ENCODE data around the gene PRICKLE2. TPM values are rescaled to one million over a fixed set of nuclear protein-coding genes. Genes with fewer than 3 reads are reported as not detected.

Gene PRICKLE2
- total RNA-seq, 4 donors from 2014 or later = 77.3 to 109 (median 96.7) TPM

DNA sequence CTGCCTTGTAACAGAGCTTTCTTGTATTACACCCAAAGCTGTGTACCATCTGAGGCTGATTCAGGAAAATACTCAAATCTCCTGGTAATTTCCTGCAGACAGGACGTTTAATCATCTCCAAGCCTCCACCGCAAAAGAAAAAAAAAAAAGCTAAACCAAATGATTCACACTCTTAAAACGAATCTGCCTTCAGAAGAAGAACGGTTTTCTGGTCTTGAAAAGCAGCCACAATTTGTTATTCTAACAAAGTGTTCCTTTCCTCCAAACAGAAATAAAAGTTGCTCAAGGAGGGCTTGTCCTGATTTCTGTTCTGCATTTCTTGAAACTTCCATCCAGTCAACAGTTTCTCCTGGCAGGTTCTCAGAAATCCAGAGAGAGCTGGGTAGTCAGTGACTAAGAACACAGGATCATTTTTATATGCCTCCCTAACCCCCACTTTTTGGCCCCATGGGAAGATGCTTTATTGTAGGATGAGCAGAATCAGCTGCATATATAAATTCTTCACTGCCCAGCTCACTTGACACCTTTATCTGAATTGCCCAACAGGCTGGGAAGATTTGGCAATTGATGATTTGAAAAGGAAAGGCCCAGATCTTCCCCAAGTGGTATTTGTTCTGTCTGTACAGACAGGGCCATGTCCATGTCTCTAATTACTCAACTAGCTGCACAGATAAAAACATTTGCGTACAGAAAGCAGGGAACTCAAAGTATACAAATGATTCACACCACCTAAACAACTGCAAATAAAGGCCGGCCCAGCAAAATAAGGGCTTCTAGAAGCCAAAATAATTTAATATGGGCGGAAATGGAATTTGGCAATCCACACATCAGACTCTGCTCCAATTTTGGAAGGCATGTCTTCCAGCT is 41.0 kb upstream of the PRICKLE2 start:
- H3K27me3 ChIP-seq = no peaks in the 10 kb centered on the region
- peaks cover 19 to 62% (median 21%) of the 10 kb centered on the region in 3 donors for H3K4me1 ChIP-seq
- peak overlapping the region; percentile 72 to 99 (median 96) for H3K27ac ChIP-seq
- peak overlapping the region; percentile 49 to 83 for H3K4me3 ChIP-seq
- H3K9me3 ChIP-seq = no peaks in the 10 kb centered on the region
- peak; percentile 87 for TF ChIP-seq POLR2AphosphoS5 (IDR thresholded peaks at IDR 0.05)
- TF ChIP-seq, protein P1, sequence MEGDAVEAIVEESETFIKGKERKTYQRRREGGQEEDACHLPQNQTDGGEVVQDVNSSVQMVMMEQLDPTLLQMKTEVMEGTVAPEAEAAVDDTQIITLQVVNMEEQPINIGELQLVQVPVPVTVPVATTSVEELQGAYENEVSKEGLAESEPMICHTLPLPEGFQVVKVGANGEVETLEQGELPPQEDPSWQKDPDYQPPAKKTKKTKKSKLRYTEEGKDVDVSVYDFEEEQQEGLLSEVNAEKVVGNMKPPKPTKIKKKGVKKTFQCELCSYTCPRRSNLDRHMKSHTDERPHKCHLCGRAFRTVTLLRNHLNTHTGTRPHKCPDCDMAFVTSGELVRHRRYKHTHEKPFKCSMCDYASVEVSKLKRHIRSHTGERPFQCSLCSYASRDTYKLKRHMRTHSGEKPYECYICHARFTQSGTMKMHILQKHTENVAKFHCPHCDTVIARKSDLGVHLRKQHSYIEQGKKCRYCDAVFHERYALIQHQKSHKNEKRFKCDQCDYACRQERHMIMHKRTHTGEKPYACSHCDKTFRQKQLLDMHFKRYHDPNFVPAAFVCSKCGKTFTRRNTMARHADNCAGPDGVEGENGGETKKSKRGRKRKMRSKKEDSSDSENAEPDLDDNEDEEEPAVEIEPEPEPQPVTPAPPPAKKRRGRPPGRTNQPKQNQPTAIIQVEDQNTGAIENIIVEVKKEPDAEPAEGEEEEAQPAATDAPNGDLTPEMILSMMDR (IDR thresholded peaks at IDR 0.05) = no peak
- 0 to 6% methylated on average over 5 to 7 of the region's 7 CpGs for WGBS, 2 donors (ENCODE audit: low coverage in 1 of 2)
- ATAC-seq = peak; percentile 66
- H3K36me3 ChIP-seq = no peaks in the 10 kb centered on the region

DNA sequence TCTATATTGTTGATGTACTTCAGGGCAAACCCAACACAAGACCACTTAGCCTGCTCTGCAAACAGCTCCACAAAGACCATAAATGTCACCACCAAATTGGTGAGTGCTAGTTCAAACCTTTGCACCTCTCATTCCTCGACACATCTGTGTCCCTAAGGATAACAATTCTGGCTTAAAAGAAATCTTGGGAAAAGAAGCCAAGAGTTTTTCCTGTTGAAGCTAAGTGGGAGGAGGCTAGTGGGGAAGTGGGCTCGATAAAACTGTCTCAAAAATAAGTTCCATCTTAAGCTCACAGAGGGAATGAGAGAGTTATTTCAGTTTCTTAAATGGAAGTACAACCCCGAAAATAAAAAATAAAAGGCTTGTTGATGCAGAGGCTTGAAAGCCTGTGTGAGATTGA is 40.4 kb upstream of the PRICKLE2 start:
- 4 to 16% methylated on average over 3 of the region's 3 CpGs for WGBS, 2 donors (ENCODE audit: low coverage in 1 of 2)
- H3K4me3 ChIP-seq = peak overlapping the region; percentile 49 to 83
- H3K36me3 ChIP-seq = no peaks in the 10 kb centered on the region
- peak overlapping the region; percentile 72 to 99 (median 96) for H3K27ac ChIP-seq
- no peaks in the 10 kb centered on the region for H3K9me3 ChIP-seq
- H3K27me3 ChIP-seq = no peaks in the 10 kb centered on the region
- no peak for ATAC-seq
- H3K4me1 ChIP-seq = peaks cover 23 to 68% (median 26%) of the 10 kb centered on the region in 3 donors
- TF ChIP-seq, protein P1 (IDR thresholded peaks at IDR 0.05) = no peak
- TF ChIP-seq EP300 (IDR thresholded peaks at IDR 0.05) (no peak), POLR2AphosphoS5 (IDR thresholded peaks at IDR 0.05) (no peak), POLR2A (IDR thresholded peaks at IDR 0.05) (no peak)

DNA sequence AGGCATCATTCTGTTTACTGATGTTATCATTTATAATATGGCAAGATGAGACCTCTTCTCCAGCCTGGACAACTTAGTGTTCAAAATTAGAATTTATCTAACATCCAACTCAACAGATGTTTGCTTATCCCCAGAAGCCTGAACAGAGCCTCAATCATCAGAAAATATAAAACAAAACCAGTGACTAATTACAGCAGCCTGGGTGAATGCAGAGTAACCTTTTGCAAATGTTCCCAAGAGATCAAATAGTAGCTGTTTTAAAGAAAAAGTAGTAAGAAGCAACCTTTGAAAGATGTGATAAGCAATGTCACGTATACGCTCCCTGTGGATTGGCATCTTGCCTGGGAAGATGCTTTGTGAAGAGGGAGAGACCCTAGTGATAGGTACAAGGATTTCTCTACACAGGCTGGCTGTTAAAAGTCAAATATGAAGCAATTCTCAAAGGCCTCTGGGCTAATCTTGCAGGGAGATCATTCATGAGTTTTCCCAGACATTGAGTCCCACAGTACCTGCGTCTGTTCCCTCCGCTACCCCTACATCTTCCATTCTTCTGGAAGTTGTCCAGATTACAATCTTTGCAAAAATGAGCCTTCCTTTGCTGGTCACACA is 39.3 kb upstream of the PRICKLE2 start:
- H3K4me1 ChIP-seq = peaks cover 29 to 79% (median 33%) of the 10 kb centered on the region in 3 donors
- H3K4me3 ChIP-seq = peak overlapping the region; percentile 29 to 83
- no peaks in the 10 kb centered on the region for H3K9me3 ChIP-seq
- TF ChIP-seq, protein P1 (IDR thresholded peaks at IDR 0.05) = no peak
- TF ChIP-seq POLR2A (IDR thresholded peaks at IDR 0.05) = no peak
- TF ChIP-seq POLR2AphosphoS5 (IDR thresholded peaks at IDR 0.05) = no peak
- TF ChIP-seq EP300 (IDR thresholded peaks at IDR 0.05) = no peak
- H3K36me3 ChIP-seq = no peaks in the 10 kb centered on the region
- WGBS, 2 donors (ENCODE audit: low coverage in 1 of 2) = 19 to 29% methylated on average over 3 to 4 of the region's 4 CpGs
- no peaks in the 10 kb centered on the region for H3K27me3 ChIP-seq
- ATAC-seq = no peak
- peak overlapping the region; percentile 45 to 97 (median 78) for H3K27ac ChIP-seq

DNA sequence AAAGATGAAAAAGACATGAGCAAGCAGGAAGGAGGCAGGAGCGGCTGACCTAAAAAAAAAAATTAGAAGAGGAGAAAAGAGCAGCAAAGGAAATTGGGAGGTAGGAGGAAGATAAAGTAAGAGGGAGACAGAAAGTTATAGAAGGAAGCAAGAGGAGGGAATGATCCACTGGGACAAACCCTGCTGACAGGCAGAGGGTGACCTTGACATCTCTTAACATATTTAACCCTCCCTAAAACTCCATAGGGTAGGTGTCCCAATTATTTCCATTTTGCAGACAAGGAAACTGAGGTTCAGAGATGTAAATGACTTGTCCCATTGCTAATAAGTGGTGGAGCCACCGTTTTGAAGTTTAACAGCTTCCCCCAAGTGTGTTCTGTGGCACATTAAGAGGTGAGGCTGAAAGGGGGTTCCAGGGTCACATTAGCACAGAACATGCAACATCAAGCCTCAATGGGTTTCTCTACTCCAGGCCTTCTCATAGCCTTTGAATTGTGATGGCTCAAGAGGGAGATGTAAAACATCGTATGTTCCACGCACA is 37.4 kb upstream of the PRICKLE2 start:
- Histone ChIP-seq H3K4me3 (no peak overlapping the region), H3K36me3 (no peaks in the 10 kb centered on the region), H3K27me3 (no peaks in the 10 kb centered on the region), H3K4me1 (peaks cover 29 to 85% (median 35%) of the 10 kb centered on the region in 3 donors), H3K9me3 (no peaks in the 10 kb centered on the region), H3K27ac (peak overlapping the region; percentile 47 to 97 (median 78))
- 87% methylated on average over 3 to 4 of the region's 4 CpGs for WGBS, 2 donors (ENCODE audit: low coverage in 1 of 2)
- ATAC-seq = no peak
- TF ChIP-seq POLR2A (IDR thresholded peaks at IDR 0.05) = no peak
- TF ChIP-seq, protein P1 (IDR thresholded peaks at IDR 0.05) = peak in 1 of 4 experiments; percentile 7

Measured in gastroesophageal sphincter (tissue), 4 donors.